ENCODE data around the gene NUAK2.

The NUAK2 gene

GRCh38 chr1:205296154-205296553 is 25.4 kb downstream of the NUAK2 start:
- no peaks in the 10 kb centered on the region for H3K36me3 ChIP-seq (ENCODE audit: low read length)
- TF ChIP-seq CTCF (IDR thresholded peaks at IDR 0.05; ENCODE audit: insufficient read depth, low read length, poor library complexity, severe bottlenecking) (no peak), EZH2phosphoT487 (conservative IDR thresholded peaks at IDR 0.05; ENCODE audit: low read length) (no peak)
- H3K4me3 ChIP-seq (ENCODE audit: insufficient read depth, low read length, poor library complexity, severe bottlenecking): no peak overlapping the region
- H3K9ac ChIP-seq (ENCODE audit: low read length): no peak overlapping the region
- H3K9me3 ChIP-seq (ENCODE audit: insufficient read depth, low read length): no peaks in the 10 kb centered on the region
- H2AFZ ChIP-seq (ENCODE audit: low read depth, low read length, severe bottlenecking): no peak overlapping the region
- no peak overlapping the region for H3K4me2 ChIP-seq (ENCODE audit: low read depth, low read length, poor library complexity, severe bottlenecking)
- H3K27ac ChIP-seq (ENCODE audit: low read depth, low read length): no peak overlapping the region
- no peaks in the 10 kb centered on the region for H4K20me1 ChIP-seq (ENCODE audit: low read depth, low read length)
- H3K79me2 ChIP-seq (ENCODE audit: insufficient read depth, low read length): no peaks in the 10 kb centered on the region
- no peaks in the 10 kb centered on the region for H3K9me2 ChIP-seq (replicated peaks; ENCODE audit: insufficient read depth, low read length)
- peaks cover 8% of the 10 kb centered on the region; the same call in 1 of the 2 replicates for H3F3A ChIP-seq (ENCODE audit: insufficient read depth)
- no peaks in the 10 kb centered on the region for H3K27me3 ChIP-seq (ENCODE audit: low read length)

GRCh38 chr1:205294934-205295333 is 26.6 kb downstream of the NUAK2 start:
- no peaks in the 10 kb centered on the region for H3K9me3 ChIP-seq (ENCODE audit: insufficient read depth, low read length)
- no peaks in the 10 kb centered on the region for H3K9me2 ChIP-seq (replicated peaks; ENCODE audit: insufficient read depth, low read length)
- no peak overlapping the region for H3K4me2 ChIP-seq (ENCODE audit: low read depth, low read length, poor library complexity, severe bottlenecking)
- H3K9ac ChIP-seq (ENCODE audit: low read length): no peak overlapping the region
- TF ChIP-seq EZH2phosphoT487 (conservative IDR thresholded peaks at IDR 0.05; ENCODE audit: low read length): no peak
- no peak for TF ChIP-seq CTCF (IDR thresholded peaks at IDR 0.05; ENCODE audit: insufficient read depth, low read length, poor library complexity, severe bottlenecking)
- H4K20me1 ChIP-seq (ENCODE audit: low read depth, low read length): no peaks in the 10 kb centered on the region
- no peak overlapping the region for H2AFZ ChIP-seq (ENCODE audit: low read depth, low read length, severe bottlenecking)
- no peaks in the 10 kb centered on the region for H3K27me3 ChIP-seq (ENCODE audit: low read length)
- no peak overlapping the region for H3K4me3 ChIP-seq (ENCODE audit: insufficient read depth, low read length, poor library complexity, severe bottlenecking)
- H3K27ac ChIP-seq (ENCODE audit: low read depth, low read length): no peak overlapping the region
- H3K36me3 ChIP-seq (ENCODE audit: low read length): no peaks in the 10 kb centered on the region
- H3K79me2 ChIP-seq (ENCODE audit: insufficient read depth, low read length): no peaks in the 10 kb centered on the region
- H3F3A ChIP-seq (ENCODE audit: insufficient read depth): no peaks in the 10 kb centered on the region

GRCh38 chr1:205294175-205294917 is 27.2 kb downstream of the NUAK2 start:
- no peak overlapping the region for H3K27ac ChIP-seq (ENCODE audit: low read depth, low read length)
- no peaks in the 10 kb centered on the region for H3K36me3 ChIP-seq (ENCODE audit: low read length)
- no peaks in the 10 kb centered on the region for H3K79me2 ChIP-seq (ENCODE audit: insufficient read depth, low read length)
- H3K9me3 ChIP-seq (ENCODE audit: insufficient read depth, low read length): no peaks in the 10 kb centered on the region
- TF ChIP-seq EZH2phosphoT487 (conservative IDR thresholded peaks at IDR 0.05; ENCODE audit: low read length) (no peak), CTCF (IDR thresholded peaks at IDR 0.05; ENCODE audit: insufficient read depth, low read length, poor library complexity, severe bottlenecking) (no peak)
- H2AFZ ChIP-seq (ENCODE audit: low read depth, low read length, severe bottlenecking): no peak overlapping the region
- H3K9ac ChIP-seq (ENCODE audit: low read length): no peak overlapping the region
- H4K20me1 ChIP-seq (ENCODE audit: low read depth, low read length): no peaks in the 10 kb centered on the region
- no peaks in the 10 kb centered on the region for H3F3A ChIP-seq (ENCODE audit: insufficient read depth)
- H3K9me2 ChIP-seq (replicated peaks; ENCODE audit: insufficient read depth, low read length): no peaks in the 10 kb centered on the region
- H3K4me2 ChIP-seq (ENCODE audit: low read depth, low read length, poor library complexity, severe bottlenecking): no peak overlapping the region
- H3K27me3 ChIP-seq (ENCODE audit: low read length): no peaks in the 10 kb centered on the region
- no peak overlapping the region for H3K4me3 ChIP-seq (ENCODE audit: insufficient read depth, low read length, poor library complexity, severe bottlenecking)

Measured in SU-DHL-6 (cell line).